ENCODE measurements around the gene NBL1.
A peak's percentile ranks its signal among the peaks of the same experiment; 100 is the strongest.

The NBL1 gene

GRCh38 chr1:19643602-19644394 lies at the start of gene NBL1:
NBL1 (plus strand) TSS chr1:19644311; CDS start chr1:19655031, 10,720 bp downstream.
- peak in 2 of 3 donors; percentile 37 to 68 for DNase-seq (ENCODE audit: low read depth in 3 of 3)

- no peak for DNase-seq (ENCODE audit: low read depth in 3 of 3)
These were observed 47.9 kb upstream of the NBL1 start for GRCh38 chr1:19596065-19596713.

- peak; percentile 94 to 96 (median 95) for DNase-seq (ENCODE audit: low read depth in 3 of 3)
These were observed 47.2 kb upstream of the NBL1 start for GRCh38 chr1:19596714-19597495.

GRCh38 chr1:19597496-19598309 lies 46.4 kb upstream of the NBL1 start:
- peak in 1 of 3 donors; percentile 41 for DNase-seq (ENCODE audit: low read depth in 3 of 3)

- no peak for DNase-seq (ENCODE audit: low read depth in 3 of 3)
These were observed 44.3 kb upstream of the NBL1 start for GRCh38 chr1:19599810-19600209.

GRCh38 chr1:19602486-19602885 lies 41.6 kb upstream of the NBL1 start:
- no peak for DNase-seq (ENCODE audit: low read depth in 3 of 3)

GRCh38 chr1:19605967-19606366 lies 38.1 kb upstream of the NBL1 start:
- DNase-seq (ENCODE audit: low read depth in 3 of 3), result no peak

GRCh38 chr1:19606817-19607642 lies 37.1 kb upstream of the NBL1 start:
- peak in 1 of 3 donors; percentile 22 for DNase-seq (ENCODE audit: low read depth in 3 of 3)

GRCh38 chr1:19608232-19608631 lies 35.9 kb upstream of the NBL1 start:
- DNase-seq (ENCODE audit: low read depth in 3 of 3), result no peak

- DNase-seq (ENCODE audit: low read depth in 3 of 3), result no peak
These were observed 33.7 kb upstream of the NBL1 start for GRCh38 chr1:19610282-19610981.

GRCh38 chr1:19612530-19612929 lies 31.6 kb upstream of the NBL1 start:
- DNase-seq (ENCODE audit: low read depth in 3 of 3), result no peak

GRCh38 chr1:19613171-19613703 lies 30.9 kb upstream of the NBL1 start:
- no peak for DNase-seq (ENCODE audit: low read depth in 3 of 3)

GRCh38 chr1:19615438-19615837 lies 28.7 kb upstream of the NBL1 start:
- DNase-seq (ENCODE audit: low read depth in 3 of 3), result no peak

- no peak for DNase-seq (ENCODE audit: low read depth in 3 of 3)
These were observed 27.6 kb upstream of the NBL1 start for GRCh38 chr1:19616489-19616888.

- DNase-seq (ENCODE audit: low read depth in 3 of 3), result no peak
These were observed 26.7 kb upstream of the NBL1 start for GRCh38 chr1:19617376-19617775.

GRCh38 chr1:19618428-19618827 lies 25.7 kb upstream of the NBL1 start:
- DNase-seq (ENCODE audit: low read depth in 3 of 3), result no peak

GRCh38 chr1:19619697-19620384 lies 24.3 kb upstream of the NBL1 start:
- no peak for DNase-seq (ENCODE audit: low read depth in 3 of 3)

- no peak for DNase-seq (ENCODE audit: low read depth in 3 of 3)
These were observed 23.3 kb upstream of the NBL1 start for GRCh38 chr1:19620786-19621185.

- no peak for DNase-seq (ENCODE audit: low read depth in 3 of 3)
These were observed 22.7 kb upstream of the NBL1 start for GRCh38 chr1:19621274-19621950.
